ENCODE data around the gene WDFY1. TPM values are rescaled to one million over a fixed set of nuclear protein-coding genes. Genes with fewer than 3 reads are reported as not detected.

The WDFY1 gene
- total RNA-seq, 1 donor from 2014 or later, result 13.4 TPM

GRCh38 chr2:223936862-223937326, 8.2 kb downstream of the WDFY1 start:
- DNase-seq (ENCODE audit: missing footprints), result no peak
- intact Hi-C loops (cut with DNase I), result no loop called here
- ATAC-seq, result no peak

GRCh38 chr2:223935459-223936125, 9.5 kb downstream of the WDFY1 start:
- no peak for DNase-seq (ENCODE audit: missing footprints)
- intact Hi-C loops (cut with DNase I), result no loop called here
- ATAC-seq, result no peak

GRCh38 chr2:223934870-223935269, 10.3 kb downstream of the WDFY1 start:
- no peak for ATAC-seq
- DNase-seq (ENCODE audit: missing footprints), result no peak
- intact Hi-C loops (cut with DNase I), result no loop called here

GRCh38 chr2:223932816-223933800, 12.0 kb downstream of the WDFY1 start:
- intact Hi-C loops (cut with DNase I), result no loop called here
- DNase-seq (ENCODE audit: missing footprints) (no peak), ATAC-seq (no peak)

- intact Hi-C loops (cut with DNase I), result no loop called here
- ATAC-seq (peak; percentile 90), DNase-seq (ENCODE audit: missing footprints) (peak; percentile 84)
Measured at GRCh38 chr2:223930103-223930976, 14.8 kb downstream of the WDFY1 start.

- intact Hi-C loops (cut with DNase I), result no loop called here
- DNase-seq (ENCODE audit: missing footprints), result no peak
- ATAC-seq, result no peak
Measured at GRCh38 chr2:223929571-223930102, 15.5 kb downstream of the WDFY1 start.

GRCh38 chr2:223928113-223929006, 16.8 kb downstream of the WDFY1 start:
- DNase-seq (ENCODE audit: missing footprints) (no peak), ATAC-seq (no peak)
- intact Hi-C loops (cut with DNase I), result no loop called here

GRCh38 chr2:223925106-223925505, 20.0 kb downstream of the WDFY1 start:
- no peak for DNase-seq (ENCODE audit: missing footprints)
- ATAC-seq, result no peak

GRCh38 chr2:223923976-223924375, 21.2 kb downstream of the WDFY1 start:
- DNase-seq (ENCODE audit: missing footprints) (no peak), ATAC-seq (no peak)
- intact Hi-C loops (cut with DNase I), result no loop called here

More at GRCh38 chr2:223925106-223925505, 20.0 kb downstream of the WDFY1 start:
- intact Hi-C loops (cut with DNase I), result no loop called here

GRCh38 chr2:223922308-223922707, 22.8 kb downstream of the WDFY1 start:
- ATAC-seq (no peak), DNase-seq (ENCODE audit: missing footprints) (no peak)
- intact Hi-C loops (cut with DNase I), result no loop called here

GRCh38 chr2:223921204-223921603, 23.9 kb downstream of the WDFY1 start:
- ATAC-seq, result no peak
- DNase-seq (ENCODE audit: missing footprints), result no peak
- intact Hi-C loops (cut with DNase I), result no loop called here

- intact Hi-C loops (cut with DNase I), result no loop called here
- DNase-seq (ENCODE audit: missing footprints), result no peak
- ATAC-seq, result no peak
Measured at GRCh38 chr2:223920109-223920508, 25.0 kb downstream of the WDFY1 start.

- ATAC-seq, result no peak
- intact Hi-C loops (cut with DNase I), result no loop called here
- DNase-seq (ENCODE audit: missing footprints), result no peak
Measured at GRCh38 chr2:223918671-223919134, 26.4 kb downstream of the WDFY1 start.

GRCh38 chr2:223916181-223916920, 28.8 kb downstream of the WDFY1 start:
- DNase-seq (ENCODE audit: missing footprints) (no peak), ATAC-seq (no peak)
- intact Hi-C loops (cut with DNase I), result no loop called here

GRCh38 chr2:223915071-223915470, 30.1 kb downstream of the WDFY1 start:
- no peak for DNase-seq (ENCODE audit: missing footprints)
- ATAC-seq, result no peak
- intact Hi-C loops (cut with DNase I), result no loop called here

GRCh38 chr2:223914324-223914723, 30.8 kb downstream of the WDFY1 start:
- ATAC-seq, result no peak
- no peak for DNase-seq (ENCODE audit: missing footprints)
- intact Hi-C loops (cut with DNase I), result no loop called here

Measured in Right ventricle myocardium inferior (tissue), 1 donor.